Non-pigmented ciliary epithelial cell (primary cell): ENCODE data around the gene ERCC8.
"Not testable (repeated sequence)": the region's sequence is repeated elsewhere in the genome, so short reads cannot be mapped to it uniquely, and the experiment has no call there.

Experiments used
- DNase-seq: peaks from one replicate; pipeline ENCODE4 v3.0.0-alpha.2; 2010; ENCODE audit warnings: low read depth

Gene ERCC8

GRCh38 chr5:60903356-60903755 is 41.5 kb downstream of the ERCC8 start:
- DNase-seq = no peak

GRCh38 chr5:60896991-60897390 is 47.9 kb downstream of the ERCC8 start:
- DNase-seq = no peak

GRCh38 chr5:60893521-60893920 is 51.3 kb downstream of the ERCC8 start:
- no peak for DNase-seq

- DNase-seq = no peak
Measured at GRCh38 chr5:60891667-60892066, 53.2 kb downstream of the ERCC8 start.

GRCh38 chr5:60888359-60889061 is 56.4 kb downstream of the ERCC8 start:
- no peak for DNase-seq

GRCh38 chr5:60887746-60888145 is 57.1 kb downstream of the ERCC8 start:
- no peak for DNase-seq

- no peak for DNase-seq
Measured at GRCh38 chr5:60887096-60887495, 57.8 kb downstream of the ERCC8 start.

GRCh38 chr5:60886158-60886557 is 58.7 kb downstream of the ERCC8 start:
- no peak for DNase-seq

GRCh38 chr5:60883229-60883628 is 61.6 kb downstream of the ERCC8 start:
- no peak for DNase-seq

- no peak for DNase-seq
Measured at GRCh38 chr5:60872892-60873291, 72.0 kb downstream of the ERCC8 start.

GRCh38 chr5:60870857-60871256 is 74.0 kb downstream of the ERCC8 start:
- no peak for DNase-seq

- not testable (repeated sequence) for DNase-seq
Measured at GRCh38 chr5:60860572-60860971, 84.3 kb downstream of the ERCC8 start.

GRCh38 chr5:60856066-60856465 is 88.8 kb downstream of the ERCC8 start:
- DNase-seq = no peak

- DNase-seq = no peak
Measured at GRCh38 chr5:60852940-60853339, 91.9 kb downstream of the ERCC8 start.

- no peak for DNase-seq
Measured at GRCh38 chr5:60852317-60852716, 92.6 kb downstream of the ERCC8 start.

GRCh38 chr5:60851626-60852025 is 93.2 kb downstream of the ERCC8 start:
- no peak for DNase-seq

- DNase-seq = no peak
Measured at GRCh38 chr5:60846298-60846697, 98.6 kb downstream of the ERCC8 start.

- no peak for DNase-seq
Measured at GRCh38 chr5:60843936-60844905, 100.6 kb downstream of the ERCC8 start, which contains the start of gene ELOVL7. ELOVL7 (minus strand) TSS chr5:60844269; CDS start chr5:60787397, 56,872 bp downstream.

GRCh38 chr5:60843386-60843935 is 101.4 kb downstream of the ERCC8 start:
- DNase-seq = no peak

- DNase-seq = no peak
Measured at GRCh38 chr5:60842871-60843385, 101.9 kb downstream of the ERCC8 start.

- DNase-seq = no peak
Measured at GRCh38 chr5:60841361-60841760, 103.5 kb downstream of the ERCC8 start.

GRCh38 chr5:60836131-60836530 is 108.7 kb downstream of the ERCC8 start:
- DNase-seq = no peak

- DNase-seq = no peak
Measured at GRCh38 chr5:60835554-60835953, 109.3 kb downstream of the ERCC8 start.
